Activated T-helper 9 cell treated with anti-CD3 and anti-CD28 coated beads, Interleukin-2, amount 50 U/mL, for 16 hours (primary cell): Measurements from ENCODE around the gene DENND1B.
A peak's percentile ranks its signal among the peaks of the same experiment; 100 is the strongest.
"Not testable (repeated sequence)": the region's sequence is repeated elsewhere in the genome, so short reads cannot be mapped to it uniquely, and the experiment has no call there.

Experiments used
- DNase-seq: peaks from one replicate; pipeline ENCODE4 v3.0.0-alpha.2; 2020; ENCODE audit warnings: low read depth

DENND1B gene

GRCh38 chr1:197622371-197622770 lies 152.9 kb downstream of the DENND1B start:
- DNase-seq: no peak

GRCh38 chr1:197621761-197622160 lies 153.5 kb downstream of the DENND1B start:
- DNase-seq: no peak

- DNase-seq: no peak
Measured at GRCh38 chr1:197620714-197621163, 154.5 kb downstream of the DENND1B start.

- DNase-seq: no peak
Measured at GRCh38 chr1:197619008-197619640, 156.2 kb downstream of the DENND1B start.

- no peak for DNase-seq
Measured at GRCh38 chr1:197618061-197618460, 157.2 kb downstream of the DENND1B start.

- DNase-seq: no peak
Measured at GRCh38 chr1:197615693-197616011, 159.6 kb downstream of the DENND1B start.

GRCh38 chr1:197614916-197615692 lies 160.2 kb downstream of the DENND1B start:
- peak; percentile 1 for DNase-seq

GRCh38 chr1:197606168-197606845 lies 169.0 kb downstream of the DENND1B start:
- no peak for DNase-seq

- DNase-seq: no peak
Measured at GRCh38 chr1:197604302-197604701, 171.0 kb downstream of the DENND1B start.

- no peak for DNase-seq
Measured at GRCh38 chr1:197600751-197601150, 174.5 kb downstream of the DENND1B start.

- DNase-seq: no peak
Measured at GRCh38 chr1:197599789-197600188, 175.5 kb downstream of the DENND1B start.

GRCh38 chr1:197598935-197599334 lies 176.3 kb downstream of the DENND1B start:
- DNase-seq: no peak

GRCh38 chr1:197595304-197595904 lies 179.9 kb downstream of the DENND1B start:
- no peak for DNase-seq

GRCh38 chr1:197590687-197591086 lies 184.6 kb downstream of the DENND1B start:
- DNase-seq: no peak

GRCh38 chr1:197585809-197586208 lies 189.5 kb downstream of the DENND1B start:
- no peak for DNase-seq

- DNase-seq: no peak
Measured at GRCh38 chr1:197577580-197577979, 197.7 kb downstream of the DENND1B start.

GRCh38 chr1:197575531-197575930 lies 199.7 kb downstream of the DENND1B start:
- not testable (repeated sequence) for DNase-seq

GRCh38 chr1:197572169-197572568 lies 203.1 kb downstream of the DENND1B start:
- DNase-seq: no peak

- DNase-seq: no peak
Measured at GRCh38 chr1:197567442-197567841, 207.8 kb downstream of the DENND1B start.

- no peak for DNase-seq
Measured at GRCh38 chr1:197561041-197561440, 214.2 kb downstream of the DENND1B start.

GRCh38 chr1:197559655-197560054 lies 215.6 kb downstream of the DENND1B start:
- no peak for DNase-seq

- no peak for DNase-seq
Measured at GRCh38 chr1:197559244-197559643, 216.0 kb downstream of the DENND1B start.

GRCh38 chr1:197557302-197557701 lies 218.0 kb downstream of the DENND1B start:
- DNase-seq: no peak
